HCT116 (cell line): ENCODE results near the gene NFIX. TPM values are rescaled to one million over a fixed set of nuclear protein-coding genes. Genes with fewer than 3 reads are reported as not detected.
A peak's percentile ranks its signal among the peaks of the same experiment; 100 is the strongest.

Source experiments
- ATAC-seq: fragments of 200-7000 bp; cut with Tn5 transposase; 2 replicates; pipeline ENCODE4 v1.9.1; 2020; ENCODE audit warnings: mild to moderate bottlenecking, moderate library complexity
- BruUV-seq: library from RNA; stranded (reverse); fragments of 400-500 nt; replicated peaks from 2 replicates; lab custom pipeline; 2021; lab: Mats Ljungman, UMichigan
- CTCF ChIA-PET: fragments of 300-600 bp; sonication (Branson Sonifier 250); formaldehyde crosslinking; loops from one replicate; lab custom pipeline; 2021; ENCODE audit warnings: antibody characterized with exemption; lab: Charles Lee
- POLR2A ChIA-PET: fragments of 300-600, 350-600 bp; sonication (Branson Sonifier 250); formaldehyde crosslinking; loops from one replicate; lab custom pipeline; 2021; ENCODE audit warnings: antibody characterized with exemption; lab: Charles Lee
- RAD21 ChIA-PET, 2 experiments: fragments of 300-600 bp; sonication (Branson Sonifier 250); formaldehyde crosslinking; loops; one replicate each; lab custom pipeline; 2023; ENCODE audit warnings: low total read pairs in 2 of 2; ENCODE audit not compliant: uncharacterized antibody in 2 of 2, unreplicated experiment in 2 of 2, low non-redundant PET in 1 of 2; lab: Charles Lee
- DNase-seq: peaks from one replicate; pipeline ENCODE4 v3.0.0-alpha.2; 2010; ENCODE audit warnings: low read depth, low spot score
- H2AFZ ChIP-seq: fragments of 200-600 bp; shearing (Covaris generic), sonication (generic); 2 replicates; pipeline ENCODE4 v1.6.1; 2017; ENCODE audit warnings: low read depth, mixed run types, mixed read lengths, antibody characterized with exemption, low read length; ENCODE audit not compliant: poor library complexity, severe bottlenecking
- H3K27ac ChIP-seq: 2 replicates; pipeline ENCODE4 v1.5.1; 2012; ENCODE audit warnings: low read depth, low read length
- H3K27me3 ChIP-seq: fragments of 200-600 bp; sonication (generic); 2 replicates; pipeline ENCODE4 v1.6.1; 2016; ENCODE audit warnings: mixed run types, low read length, mixed read lengths; ENCODE audit not compliant: insufficient read depth
- H3K36me3 ChIP-seq, 2 experiments: fragments of 200-500 bp in 1 of 2; fragments of 200-600 bp in 1 of 2; sonication (Bioruptor generic) in 1 of 2; sonication (generic) in 1 of 2; 2 replicates each; pipeline versions ENCODE4 v1.5.1 to v1.6.1; 2014 to 2016; ENCODE audit warnings: low read length in 2 of 2, inconsistent platforms in 1 of 2, mixed read lengths in 1 of 2, mixed run types in 1 of 2; ENCODE audit not compliant: insufficient read depth in 2 of 2, control insufficient read depth in 1 of 2
- H3K4me1 ChIP-seq, 2 experiments: fragments of 200-600 bp in 1 of 2; sonication (generic) in 1 of 2; 2 replicates each; pipeline versions ENCODE4 v1.5.1 to v1.6.1; 2012 to 2017; ENCODE audit warnings: low read length in 2 of 2, inconsistent platforms in 1 of 2, mild to moderate bottlenecking in 1 of 2, mixed read lengths in 1 of 2, mixed run types in 1 of 2, moderate library complexity in 1 of 2; ENCODE audit not compliant: insufficient read depth in 2 of 2, control insufficient read depth in 1 of 2
- H3K4me2 ChIP-seq: fragments of 200-600 bp; sonication (generic); 2 replicates; pipeline ENCODE4 v1.6.1; 2017; ENCODE audit warnings: mixed run types, low read length, mixed read lengths
- H3K4me3 ChIP-seq, 2 experiments: fragments of 200-600 bp in 1 of 2; sonication (generic) in 1 of 2; replicated peaks in 1 of 2; 2 replicates each; pipeline ENCODE4 v1.5.1; 2011 to 2016; ENCODE audit warnings: low read length in 2 of 2, control low read depth in 1 of 2, low read depth in 1 of 2, mild to moderate bottlenecking in 1 of 2, mixed read lengths in 1 of 2, mixed run types in 1 of 2
- H3K79me2 ChIP-seq: fragments of 200-600 bp; sonication (generic); 2 replicates; pipeline ENCODE4 v1.6.1; 2017; ENCODE audit warnings: mild to moderate bottlenecking, mixed run types, low read length, moderate library complexity, mixed read lengths; ENCODE audit not compliant: insufficient read depth
- H3K9ac ChIP-seq: fragments of 200-600 bp; sonication (generic); 2 replicates; pipeline ENCODE4 v1.6.1; 2016; ENCODE audit warnings: low read length, mixed read lengths
- H3K9me2 ChIP-seq: fragments of 200-600 bp; sonication (generic), shearing (Covaris generic); 2 replicates; pipeline ENCODE4 v1.6.1; 2017; ENCODE audit warnings: mixed run types, mild to moderate bottlenecking, moderate library complexity; ENCODE audit not compliant: insufficient read depth
- H3K9me3 ChIP-seq, 2 experiments: fragments of 200-500 bp in 1 of 2; fragments of 200-600 bp in 1 of 2; sonication (Bioruptor generic) in 1 of 2; sonication (generic) in 1 of 2; 2 replicates each; pipeline ENCODE4 v1.6.1; 2014 to 2017; ENCODE audit warnings: low read length in 2 of 2, mixed read lengths in 2 of 2, inconsistent platforms in 1 of 2, low read depth in 1 of 2, mild to moderate bottlenecking in 1 of 2, mixed run types in 1 of 2, moderate library complexity in 1 of 2; ENCODE audit not compliant: control insufficient read depth in 1 of 2, insufficient read depth in 1 of 2
- H4K20me1 ChIP-seq: fragments of 200-600 bp; sonication (generic), shearing (Covaris generic); 2 replicates; pipeline ENCODE4 v1.6.1; 2017; ENCODE audit warnings: mixed run types, mild to moderate bottlenecking, moderate library complexity; ENCODE audit not compliant: insufficient read depth
- CBX3 ChIP-seq: IDR thresholded peaks from 2 replicates; pipeline ENCODE4 v1.6.1; 2012; ENCODE audit warnings: low read depth
- EGR1 ChIP-seq: IDR thresholded peaks from 2 replicates; pipeline ENCODE4 v1.6.1; 2012; ENCODE audit warnings: low read depth
- ELF1 ChIP-seq: IDR thresholded peaks from 2 replicates; pipeline ENCODE4 v1.6.1; 2012; ENCODE audit warnings: low read depth, borderline replicate concordance
- EZH2 ChIP-seq: fragments of 200-600 bp; sonication (generic); IDR thresholded peaks from 2 replicates; pipeline ENCODE4 v1.6.1; 2017; ENCODE audit warnings: antibody characterized with exemption, mixed run types
- EZH2phosphoT487 ChIP-seq: fragments of 200-600 bp; IDR thresholded peaks from 2 replicates; pipeline ENCODE4 v1.6.1; 2018; ENCODE audit warnings: antibody characterized with exemption, borderline replicate concordance
- FOSL1 ChIP-seq: IDR thresholded peaks from 2 replicates; pipeline ENCODE4 v1.6.1; 2012; ENCODE audit warnings: low read depth
- POLR2A ChIP-seq: IDR thresholded peaks from 2 replicates; pipeline ENCODE4 v1.7.0; 2011; ENCODE audit warnings: borderline replicate concordance; ENCODE audit not compliant: insufficient read depth, insufficient read length; ENCODE audit errors: extremely low read depth
- POLR2AphosphoS5 ChIP-seq: IDR thresholded peaks from 2 replicates; pipeline ENCODE4 v1.6.1; 2011; ENCODE audit warnings: mild to moderate bottlenecking, low read depth, low read length, moderate library complexity
- RAD21 ChIP-seq: IDR thresholded peaks from 2 replicates; pipeline ENCODE4 v1.6.1; 2012; ENCODE audit warnings: low read depth, mild to moderate bottlenecking
- SIN3A ChIP-seq: IDR thresholded peaks from 2 replicates; pipeline ENCODE4 v1.6.1; 2012; ENCODE audit warnings: low read depth
- SP1 ChIP-seq: IDR thresholded peaks from 2 replicates; pipeline ENCODE4 v1.6.1; 2012; ENCODE audit warnings: low read depth
- SRF ChIP-seq: IDR thresholded peaks from 2 replicates; pipeline ENCODE4 v1.6.1; 2012; ENCODE audit warnings: low read depth
- TCF7L2 ChIP-seq: IDR thresholded peaks from 2 replicates; pipeline ENCODE4 v1.7.0; 2011; ENCODE audit warnings: borderline replicate concordance, inconsistent platforms; ENCODE audit not compliant: insufficient read depth, insufficient read length; ENCODE audit errors: extremely low read depth
- YY1 ChIP-seq: IDR thresholded peaks from 2 replicates; pipeline ENCODE4 v1.6.1; 2011; ENCODE audit warnings: low read length, low read depth, moderate library complexity, mild to moderate bottlenecking; ENCODE audit not compliant: insufficient replicate concordance; ENCODE audit errors: extremely low read depth
- ZFX ChIP-seq: fragments of 450-650 bp; IDR thresholded peaks from 2 replicates; pipeline ENCODE4 v1.6.1; 2017
- ZNF274 ChIP-seq: fragments of 200-500 bp; sonication (Bioruptor generic); IDR thresholded peaks from 2 replicates; pipeline ENCODE4 v1.6.1; 2014; ENCODE audit warnings: mild to moderate bottlenecking, low read depth, low read length, inconsistent platforms
- intact Hi-C: fragments of 100-400 bp; cut with micrococcal nuclease; formaldehyde crosslinking; loops from 2 replicates; pipeline ENCODE4 v1.10.0; 2022
- total RNA-seq: library from RNA; stranded (reverse); gene quantifications from one replicate; pipeline ENCODE4 v1.2.1, GENCODE V29; 2021; ENCODE audit not compliant: unreplicated experiment
- TF ChIP-seq, protein P1 (sequence below): IDR thresholded peaks from 2 replicates; pipeline ENCODE4 v1.6.1; 2012
- TF ChIP-seq, protein P2 (sequence below): IDR thresholded peaks from 2 replicates; pipeline ENCODE4 v1.6.1; 2012
- TF ChIP-seq, protein P3 (sequence below), 3 experiments: fragments of 200-600 bp in 1 of 3; sonication (generic) in 1 of 3; IDR thresholded peaks in 2 of 3; conservative IDR thresholded peaks in 1 of 3; 2 replicates each; pipeline ENCODE4 v1.5.1; 2012 to 2017; ENCODE audit warnings: low read depth in 2 of 3, low read length in 2 of 3, antibody characterized with exemption in 1 of 3, borderline replicate concordance in 1 of 3, control low read depth in 1 of 3, mild to moderate bottlenecking in 1 of 3, mixed read lengths in 1 of 3, mixed run types in 1 of 3, moderate library complexity in 1 of 3; ENCODE audit not compliant: insufficient read depth in 1 of 3
- TF ChIP-seq, protein P4 (sequence below): IDR thresholded peaks from 2 replicates; pipeline ENCODE4 v1.6.1; 2011; ENCODE audit warnings: mild to moderate bottlenecking, low read length, moderate library complexity; ENCODE audit not compliant: insufficient replicate concordance; ENCODE audit errors: extremely low read depth

Gene NFIX
- total RNA-seq, 1 experiment from 2014 or later = 34.8 TPM

DNA sequence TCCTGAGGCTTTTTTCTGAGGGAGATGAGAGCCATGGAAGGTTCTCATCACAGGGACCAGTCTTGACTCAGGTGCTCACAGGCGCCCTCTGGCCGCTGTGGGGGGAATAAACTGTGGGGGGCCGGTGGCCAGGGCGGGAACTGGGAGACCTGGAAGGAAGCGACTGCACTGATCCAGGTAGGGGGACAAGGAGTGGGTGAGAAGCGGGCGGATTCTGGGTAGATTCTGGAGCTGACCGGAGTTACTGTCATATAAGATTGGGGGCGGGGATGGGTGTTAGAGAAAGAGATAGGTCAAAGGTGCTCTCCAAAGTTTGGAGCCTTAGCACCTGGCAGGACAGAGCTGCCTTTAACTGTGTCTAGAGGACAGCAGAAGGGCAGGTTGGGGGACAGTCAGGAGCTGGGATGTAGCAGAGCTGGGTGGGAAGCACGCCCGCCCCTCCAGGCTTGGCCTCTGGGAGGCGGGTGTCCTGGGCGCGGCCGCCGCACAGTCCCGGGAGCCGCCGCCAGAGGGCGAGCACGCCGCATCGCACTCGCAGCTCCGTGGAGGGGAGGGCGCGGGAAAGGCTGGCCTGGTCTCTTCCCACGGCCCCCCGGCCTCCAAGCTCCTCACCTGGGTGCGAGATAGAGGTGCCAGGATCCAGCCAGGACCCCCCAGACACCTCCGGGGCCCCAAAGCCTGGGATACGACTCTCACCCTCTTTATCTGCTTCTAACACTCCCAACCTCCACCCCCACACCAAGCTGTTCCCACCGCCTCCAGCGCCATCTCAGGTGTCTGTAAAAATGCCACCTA, 30.1 kb upstream of the NFIX start:
- POLR2A ChIA-PET = interaction anchor here (0.7 to 1.3 kb wide), 7 partner anchors 11 to 190 kb away, joined by 3 to 5 read pairs (median 3); partner anchors contain the start of genes CALR and NACC1
- Histone ChIP-seq H3K9ac (peak overlapping the region; percentile 64), H3K9me3 (no peaks in the 10 kb centered on the region), H2AFZ (peak overlapping the region; percentile 62), H3K27me3 (no peaks in the 10 kb centered on the region), H3K36me3 (no peaks in the 10 kb centered on the region), H3K4me1 (peaks cover 3 to 18% of the 10 kb centered on the region in 2 experiments; a peak in 3 of 4 replicates), H3K9me2 (no peaks in the 10 kb centered on the region), H3K4me3 (peak overlapping the region; percentile 35 to 52), H3K27ac (peak overlapping the region; percentile 54), H3K4me2 (peak overlapping the region; percentile 94), H4K20me1 (no peaks in the 10 kb centered on the region), H3K79me2 (no peaks in the 10 kb centered on the region)
- DNase-seq (peak; percentile 73), ATAC-seq (peak; percentile 93)
- RAD21 ChIA-PET = interaction anchor here (0.5 to 1.7 kb wide), 9 partner anchors 12 to 291 kb away, joined by 3 to 13 read pairs (median 5); no protein-coding TSS in a partner anchor
- TSS peak; percentile 41 for BruUV-seq
- intact Hi-C loops = no loop called here
- CTCF ChIA-PET = interaction anchor here (0.6 to 2.7 kb wide), 40 partner anchors 9 to 1967 kb away, joined by 3 to 38 read pairs (median 5); partner anchors contain the start of genes CALR, GADD45GIP1, GCDH and NACC1
- TF ChIP-seq SRF (0 out of 2 replicates have a peak, but pooled peaks have one; percentile 11), POLR2AphosphoS5 (peak; percentile 48), RAD21 (peak; percentile 77), SIN3A (no peak), EZH2phosphoT487 (no peak), TCF7L2 (no peak), ZFX (no peak), YY1 (no peak), EGR1 (peak; percentile 76), FOSL1 (no peak), ELF1 (no peak), SP1 (no peak), POLR2A (peak; percentile 11), EZH2 (no peak), CBX3 (peak; percentile 50; the same call in 1 of the 2 replicates), ZNF274 (no peak)
- TF ChIP-seq, protein P1, sequence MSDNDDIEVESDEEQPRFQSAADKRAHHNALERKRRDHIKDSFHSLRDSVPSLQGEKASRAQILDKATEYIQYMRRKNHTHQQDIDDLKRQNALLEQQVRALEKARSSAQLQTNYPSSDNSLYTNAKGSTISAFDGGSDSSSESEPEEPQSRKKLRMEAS = peak; percentile 50
- TF ChIP-seq, protein P2, sequence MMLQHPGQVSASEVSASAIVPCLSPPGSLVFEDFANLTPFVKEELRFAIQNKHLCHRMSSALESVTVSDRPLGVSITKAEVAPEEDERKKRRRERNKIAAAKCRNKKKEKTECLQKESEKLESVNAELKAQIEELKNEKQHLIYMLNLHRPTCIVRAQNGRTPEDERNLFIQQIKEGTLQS = no peak
- TF ChIP-seq, protein P3, sequence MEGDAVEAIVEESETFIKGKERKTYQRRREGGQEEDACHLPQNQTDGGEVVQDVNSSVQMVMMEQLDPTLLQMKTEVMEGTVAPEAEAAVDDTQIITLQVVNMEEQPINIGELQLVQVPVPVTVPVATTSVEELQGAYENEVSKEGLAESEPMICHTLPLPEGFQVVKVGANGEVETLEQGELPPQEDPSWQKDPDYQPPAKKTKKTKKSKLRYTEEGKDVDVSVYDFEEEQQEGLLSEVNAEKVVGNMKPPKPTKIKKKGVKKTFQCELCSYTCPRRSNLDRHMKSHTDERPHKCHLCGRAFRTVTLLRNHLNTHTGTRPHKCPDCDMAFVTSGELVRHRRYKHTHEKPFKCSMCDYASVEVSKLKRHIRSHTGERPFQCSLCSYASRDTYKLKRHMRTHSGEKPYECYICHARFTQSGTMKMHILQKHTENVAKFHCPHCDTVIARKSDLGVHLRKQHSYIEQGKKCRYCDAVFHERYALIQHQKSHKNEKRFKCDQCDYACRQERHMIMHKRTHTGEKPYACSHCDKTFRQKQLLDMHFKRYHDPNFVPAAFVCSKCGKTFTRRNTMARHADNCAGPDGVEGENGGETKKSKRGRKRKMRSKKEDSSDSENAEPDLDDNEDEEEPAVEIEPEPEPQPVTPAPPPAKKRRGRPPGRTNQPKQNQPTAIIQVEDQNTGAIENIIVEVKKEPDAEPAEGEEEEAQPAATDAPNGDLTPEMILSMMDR (IDR thresholded peaks at IDR 0.05 in 2 of 3, conservative IDR thresholded peaks at IDR 0.05 in 1 of 3; ENCODE audit: borderline replicate concordance in 1 of 3, insufficient read depth in 1 of 3, low read depth in 2 of 3, low read length in 2 of 3) = peak; percentile 72 to 98 (median 91)
- TF ChIP-seq, protein P4, sequence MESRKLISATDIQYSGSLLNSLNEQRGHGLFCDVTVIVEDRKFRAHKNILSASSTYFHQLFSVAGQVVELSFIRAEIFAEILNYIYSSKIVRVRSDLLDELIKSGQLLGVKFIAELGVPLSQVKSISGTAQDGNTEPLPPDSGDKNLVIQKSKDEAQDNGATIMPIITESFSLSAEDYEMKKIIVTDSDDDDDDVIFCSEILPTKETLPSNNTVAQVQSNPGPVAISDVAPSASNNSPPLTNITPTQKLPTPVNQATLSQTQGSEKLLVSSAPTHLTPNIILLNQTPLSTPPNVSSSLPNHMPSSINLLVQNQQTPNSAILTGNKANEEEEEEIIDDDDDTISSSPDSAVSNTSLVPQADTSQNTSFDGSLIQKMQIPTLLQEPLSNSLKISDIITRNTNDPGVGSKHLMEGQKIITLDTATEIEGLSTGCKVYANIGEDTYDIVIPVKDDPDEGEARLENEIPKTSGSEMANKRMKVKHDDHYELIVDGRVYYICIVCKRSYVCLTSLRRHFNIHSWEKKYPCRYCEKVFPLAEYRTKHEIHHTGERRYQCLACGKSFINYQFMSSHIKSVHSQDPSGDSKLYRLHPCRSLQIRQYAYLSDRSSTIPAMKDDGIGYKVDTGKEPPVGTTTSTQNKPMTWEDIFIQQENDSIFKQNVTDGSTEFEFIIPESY = no peak
